Stimulated activated CD8-positive, alpha-beta memory T cell treated with anti-CD3 and anti-CD28 coated beads, Interleukin-12 subunit alpha, Interleukin-12 subunit beta, amount 100 ng/mL, for 1 hour (primary cell): ENCODE measurements around the gene JAKMIP1.

Experiments used
- DNase-seq: peaks from one replicate; pipeline ENCODE4 v3.0.0-alpha.2; 2020; ENCODE audit warnings: low read depth

JAKMIP1 gene

DNA sequence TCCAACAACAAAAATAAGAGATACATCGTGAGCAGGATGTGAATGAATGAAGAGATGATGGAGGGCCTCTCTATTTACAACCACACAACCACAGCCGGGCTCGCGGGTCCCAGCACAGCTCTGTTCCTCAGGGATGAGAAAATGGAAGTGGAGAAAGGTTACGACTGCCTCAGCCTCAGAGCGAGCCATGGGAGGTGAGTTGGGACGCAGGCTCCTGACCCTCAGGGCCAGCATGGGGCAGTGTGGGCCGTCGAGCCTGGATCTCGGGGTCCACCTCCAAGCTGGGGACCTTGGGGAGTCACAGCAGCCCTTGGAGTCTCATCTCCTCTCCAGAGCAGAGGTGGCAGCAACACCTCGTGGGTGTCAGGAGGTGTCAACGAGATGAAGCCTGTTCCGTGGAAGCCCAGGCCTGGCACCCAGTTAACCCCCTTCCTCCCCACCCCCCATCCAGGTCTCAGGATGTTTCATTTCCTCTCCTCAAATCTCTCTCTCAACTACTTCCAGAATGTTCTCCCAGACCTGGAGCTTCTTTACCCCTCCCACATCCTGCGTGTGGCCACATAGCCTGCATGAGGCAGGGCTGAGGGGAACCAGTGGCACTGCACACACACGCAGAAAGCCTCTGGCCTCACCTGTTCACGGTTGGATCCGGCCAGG, 208.1 kb downstream of the JAKMIP1 start:
- no peak for DNase-seq

GRCh38 chr4:5991405-5991804, 208.9 kb downstream of the JAKMIP1 start:
- DNase-seq: no peak

- no peak for DNase-seq
Observed at GRCh38 chr4:5990446-5991160, 209.7 kb downstream of the JAKMIP1 start.

- DNase-seq: no peak
Observed at GRCh38 chr4:5989236-5990225, 210.8 kb downstream of the JAKMIP1 start.

- no peak for DNase-seq
Observed at GRCh38 chr4:5988086-5988845, 212.1 kb downstream of the JAKMIP1 start.

- DNase-seq: no peak
Observed at GRCh38 chr4:5984843-5985242, 215.5 kb downstream of the JAKMIP1 start.

GRCh38 chr4:5982156-5982973, 218.0 kb downstream of the JAKMIP1 start:
- no peak for DNase-seq

GRCh38 chr4:5980436-5981155, 219.8 kb downstream of the JAKMIP1 start:
- DNase-seq: no peak

- no peak for DNase-seq
Observed at GRCh38 chr4:5979981-5980380, 220.4 kb downstream of the JAKMIP1 start.

- no peak for DNase-seq
Observed at GRCh38 chr4:5976921-5977320, 223.4 kb downstream of the JAKMIP1 start.

DNA sequence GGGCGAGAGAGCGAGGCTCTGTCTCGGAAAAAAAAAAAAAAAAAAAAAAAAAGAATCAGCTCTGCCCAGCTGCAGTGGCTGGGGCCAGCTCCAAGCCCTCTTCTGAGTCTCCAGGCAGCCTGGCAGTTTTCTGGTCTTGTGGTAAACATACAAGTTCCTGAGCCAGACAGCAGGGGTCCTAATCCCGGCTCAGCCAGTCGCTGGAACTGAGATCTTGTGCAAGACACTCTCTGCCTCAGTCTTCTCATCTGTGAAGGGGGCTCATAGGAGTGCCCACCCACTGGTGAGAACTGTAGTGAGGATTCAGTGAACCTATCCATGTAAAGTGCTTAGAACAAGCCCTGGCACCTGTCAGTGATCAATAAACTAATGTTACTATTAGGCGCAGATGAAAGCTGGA, 223.9 kb downstream of the JAKMIP1 start:
- no peak for DNase-seq
